GM19324 (cell line): Measurements from ENCODE around the gene PGA4.

Experiments
- ATAC-seq: cut with Tn5 transposase; IDR thresholded peaks from one replicate; pipeline ENCODE4 v1.9.1; 2021; ENCODE audit warnings: mild to moderate bottlenecking, moderate library complexity; ENCODE audit not compliant: unreplicated experiment, low FRiP score

The PGA4 gene

DNA sequence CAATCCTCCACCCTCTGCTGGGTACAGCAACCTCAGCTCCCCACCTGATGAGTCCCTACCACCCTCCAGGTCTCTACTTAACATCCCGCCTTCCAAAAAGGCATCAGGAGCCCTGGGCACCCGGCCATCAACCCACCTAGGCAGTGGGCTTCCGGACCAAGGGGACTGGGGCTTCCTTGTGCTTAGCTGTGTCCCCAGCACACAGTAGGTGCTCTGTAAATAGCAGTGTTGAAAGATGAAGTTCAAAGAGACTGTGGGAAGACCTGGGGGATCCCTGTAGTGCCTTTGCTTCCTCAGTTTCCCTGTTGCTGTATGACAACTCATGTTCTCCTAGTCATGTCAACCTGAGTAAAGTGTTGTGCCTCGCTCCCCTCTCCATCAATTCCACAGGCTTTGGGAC lies 51.9 kb downstream of the PGA4 start:
- no peak for ATAC-seq

DNA sequence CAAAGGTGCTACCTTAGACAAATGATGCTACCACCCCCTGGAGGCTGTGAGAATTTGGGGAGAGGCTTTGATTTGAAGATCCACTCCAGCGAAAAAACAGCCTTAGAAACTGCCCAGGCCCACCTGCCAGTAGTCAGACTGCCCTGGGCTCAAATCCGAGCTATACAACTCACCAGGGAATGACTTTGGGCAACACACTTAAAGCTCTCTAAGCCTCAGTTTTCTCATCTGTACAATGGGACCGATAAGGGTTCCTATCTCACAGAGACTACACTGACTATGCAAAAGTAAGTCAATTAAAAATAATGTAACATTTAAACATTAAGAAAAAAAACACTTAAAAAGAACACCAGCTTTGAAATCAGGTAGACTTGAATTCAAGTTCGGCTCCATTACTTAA lies 53.0 kb downstream of the PGA4 start:
- ATAC-seq, result no peak

DNA sequence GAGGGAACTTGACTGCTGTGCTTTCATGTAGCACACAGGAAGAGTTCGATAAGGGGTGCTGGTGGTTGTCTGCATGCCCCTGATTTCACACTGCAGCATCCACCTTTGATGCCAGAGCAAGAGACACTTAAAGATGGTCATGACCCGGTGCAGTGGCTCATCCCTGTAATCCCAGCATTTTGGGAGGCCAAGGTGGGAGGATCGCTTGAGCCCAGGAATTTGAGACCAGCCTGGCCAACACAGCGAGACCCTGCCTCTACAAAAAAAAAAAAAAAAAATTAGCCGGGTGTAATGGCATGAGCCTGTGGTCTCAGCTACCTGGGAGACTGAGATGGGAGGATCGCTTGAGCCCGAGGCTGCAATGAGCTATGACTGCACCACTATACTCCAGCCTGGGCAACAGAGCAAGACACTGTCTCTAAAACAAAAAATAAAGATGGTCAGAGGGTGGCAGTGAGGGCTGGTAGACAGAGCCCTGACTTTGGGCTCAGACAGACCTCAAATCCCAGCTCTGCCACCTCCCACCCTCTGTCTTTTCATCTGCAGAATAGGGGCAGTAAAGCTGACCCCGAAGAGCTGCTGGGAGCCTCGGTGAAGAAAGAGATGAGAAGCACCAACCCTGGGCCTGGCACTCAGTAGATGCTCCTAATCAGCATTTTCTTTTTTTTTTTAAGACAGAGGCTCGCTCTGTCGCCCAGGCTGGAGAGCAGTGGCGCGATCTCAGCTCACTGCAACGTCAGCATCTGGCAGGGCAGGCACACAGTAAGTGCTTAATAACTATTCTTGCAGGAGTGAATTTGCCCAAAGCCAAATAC lies 55.2 kb downstream of the PGA4 start:
- ATAC-seq, result no peak

DNA sequence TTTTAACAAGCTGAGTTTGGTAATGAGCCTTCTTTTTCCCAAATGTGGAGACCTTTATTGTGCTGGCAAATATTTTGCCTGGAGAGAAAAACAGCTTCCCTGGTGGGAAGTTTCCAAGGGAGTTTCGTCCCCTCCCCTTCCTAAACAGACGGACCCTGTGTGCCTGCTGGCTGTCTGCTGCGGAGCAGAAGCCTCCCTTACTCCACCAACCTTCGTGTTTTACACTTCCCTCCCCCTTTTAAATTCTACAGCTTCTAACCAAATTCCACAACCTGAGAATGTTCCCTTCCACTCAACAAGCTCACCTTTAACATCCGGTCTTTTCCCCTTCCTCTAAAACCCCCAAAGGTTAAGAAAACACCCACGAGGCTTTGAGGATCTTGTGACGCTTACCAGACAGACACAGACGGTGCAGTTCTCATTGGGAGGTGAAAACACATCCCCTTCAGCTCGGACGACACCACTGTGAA lies 55.9 kb downstream of the PGA4 start:
- ATAC-seq, result no peak

DNA sequence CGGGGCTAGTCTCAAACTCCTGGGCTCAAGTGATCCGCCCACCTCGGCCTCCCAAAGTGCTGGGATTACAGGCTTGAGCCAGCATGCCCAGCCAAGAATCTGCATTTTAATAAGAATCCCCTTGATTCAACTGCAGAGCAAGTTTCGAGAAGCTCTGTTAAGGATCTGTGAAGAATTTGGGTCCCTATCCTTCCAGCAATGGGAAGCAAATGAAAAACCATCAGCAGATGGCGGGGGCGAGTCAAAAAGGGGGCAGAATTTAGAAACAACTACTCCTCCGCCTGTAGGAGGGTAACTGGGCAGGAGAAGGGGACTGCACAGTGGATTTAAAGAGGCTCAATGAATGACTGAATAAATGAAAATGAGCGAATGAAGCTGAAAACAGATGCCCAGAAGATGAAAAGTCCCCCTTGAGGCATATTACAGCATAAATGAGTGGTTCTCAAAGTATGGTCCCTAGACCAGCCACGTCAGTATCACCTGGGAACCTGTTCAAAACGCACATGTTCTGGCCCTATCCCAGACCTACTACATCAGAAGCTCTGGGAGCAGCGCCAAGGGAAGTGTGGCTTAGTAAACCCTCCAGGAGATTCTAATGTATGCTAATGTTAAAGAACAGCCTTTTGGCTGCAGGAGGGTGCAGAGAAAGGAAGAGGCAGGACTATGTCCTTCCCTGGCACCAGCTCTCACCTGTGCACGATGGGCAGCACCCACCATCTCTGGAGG lies 58.0 kb downstream of the PGA4 start:
- no peak for ATAC-seq

DNA sequence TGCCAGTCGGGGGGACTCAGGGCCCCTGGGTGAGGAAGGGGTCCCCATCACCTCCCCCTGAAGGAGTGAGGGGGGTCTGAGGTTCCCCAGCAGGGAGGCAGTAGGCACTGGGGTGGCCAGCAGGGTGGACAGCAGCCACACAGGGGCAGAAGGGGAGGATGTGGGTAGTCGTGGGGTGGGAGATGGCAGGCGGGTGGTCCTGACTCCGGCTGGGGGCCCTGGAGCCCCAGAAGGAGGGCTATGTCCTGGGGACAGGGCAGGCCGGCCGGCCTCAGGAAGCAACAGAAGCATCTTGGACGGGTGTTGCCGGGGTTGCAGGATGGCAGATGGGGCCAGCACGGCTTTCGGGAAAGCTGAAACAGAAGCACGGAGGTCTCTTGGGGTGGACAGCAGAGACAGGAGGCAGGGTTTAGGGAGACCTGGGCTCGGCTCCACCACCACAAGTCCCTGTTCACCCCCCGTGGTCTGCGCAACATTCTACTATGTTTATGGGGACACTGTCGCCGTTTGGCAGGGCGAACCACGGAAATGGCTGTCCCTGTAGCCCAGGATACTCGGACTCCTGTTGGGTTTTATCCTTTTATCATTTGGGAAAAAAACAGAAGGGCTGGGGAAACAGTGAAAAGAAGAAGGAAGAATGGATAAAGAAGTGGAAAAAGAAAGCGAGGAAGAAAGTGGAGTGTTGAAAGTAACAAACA lies 58.9 kb downstream of the PGA4 start:
- ATAC-seq, result no peak
